Endometrial microvascular endothelial cells (primary cell): ENCODE data around the gene PGM3. TPM values are rescaled to one million over a fixed set of nuclear protein-coding genes. Genes with fewer than 3 reads are reported as not detected.

Source experiments
- in situ Hi-C: cut with HindIII; loops from 2 replicates; pipeline ENCODE4 v1.10.0; 2017; ENCODE audit warnings: low sequenced_read_pairs, low pct_unique_long_range_greater_than_20kb; ENCODE audit errors: inconsistent ontology term
- total RNA-seq: library from RNA; depleted of rRNA; stranded (reverse); fragments of >200 nt; gene quantifications from one replicate; pipeline ENCODE4 v1.2.3, GENCODE V29; 2015; ENCODE audit errors: inconsistent ontology term

Gene PGM3
- total RNA-seq, 1 donor from 2014 or later: 54.1 TPM

DNA sequence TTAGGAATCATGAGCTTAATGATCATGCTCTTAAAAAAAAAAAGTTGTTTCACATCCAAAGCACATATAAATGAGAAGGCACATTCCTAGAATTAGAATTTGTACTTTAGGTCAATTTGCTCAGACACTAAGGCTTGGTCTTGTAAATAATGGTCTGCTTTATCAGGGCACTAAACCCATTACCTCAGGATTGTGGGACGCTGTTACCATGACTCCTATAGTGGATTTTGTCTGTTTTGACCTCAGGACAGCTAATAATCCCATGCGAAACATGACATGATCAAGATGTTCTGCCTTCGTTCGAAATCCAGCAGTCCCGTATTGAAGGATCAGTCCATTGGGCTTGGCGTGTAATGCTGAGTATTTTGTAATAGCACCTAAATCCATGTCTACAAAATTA is 2.4 kb downstream of the PGM3 start:
- in situ Hi-C loops: no loop called here

- in situ Hi-C loops: no loop called here
Measured at GRCh38 chr6:83188501-83188900, 4.6 kb downstream of the PGM3 start.

DNA sequence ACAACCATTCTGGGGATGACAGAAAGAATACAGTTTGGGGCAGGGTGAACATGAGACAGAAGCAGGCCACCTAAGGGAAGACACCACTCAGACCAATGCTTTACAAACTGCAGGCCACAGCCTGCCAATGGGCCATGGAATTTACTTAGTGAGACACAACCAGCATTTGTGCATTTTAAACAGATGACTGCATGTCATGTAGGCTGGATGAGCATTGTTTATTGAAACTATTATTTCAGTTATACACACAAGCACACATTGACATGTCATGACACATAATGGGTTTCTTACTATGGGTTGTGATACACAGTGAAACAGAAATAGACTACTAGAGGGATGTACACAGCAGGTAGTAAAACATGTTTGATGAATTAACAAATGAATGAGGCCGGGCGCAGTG is 8.0 kb downstream of the PGM3 start:
- in situ Hi-C loops: no loop called here

GRCh38 chr6:83183082-83183828 is 9.8 kb downstream of the PGM3 start:
- in situ Hi-C loops: no loop called here

GRCh38 chr6:83182114-83182513 is 11.0 kb downstream of the PGM3 start:
- in situ Hi-C loops: no loop called here

- in situ Hi-C loops: no loop called here
Measured at GRCh38 chr6:83180426-83180950, 12.6 kb downstream of the PGM3 start.

GRCh38 chr6:83176246-83176645 is 16.8 kb downstream of the PGM3 start:
- in situ Hi-C loops: no loop called here

GRCh38 chr6:83169511-83169910 is 23.6 kb downstream of the PGM3 start:
- in situ Hi-C loops: no loop called here

DNA sequence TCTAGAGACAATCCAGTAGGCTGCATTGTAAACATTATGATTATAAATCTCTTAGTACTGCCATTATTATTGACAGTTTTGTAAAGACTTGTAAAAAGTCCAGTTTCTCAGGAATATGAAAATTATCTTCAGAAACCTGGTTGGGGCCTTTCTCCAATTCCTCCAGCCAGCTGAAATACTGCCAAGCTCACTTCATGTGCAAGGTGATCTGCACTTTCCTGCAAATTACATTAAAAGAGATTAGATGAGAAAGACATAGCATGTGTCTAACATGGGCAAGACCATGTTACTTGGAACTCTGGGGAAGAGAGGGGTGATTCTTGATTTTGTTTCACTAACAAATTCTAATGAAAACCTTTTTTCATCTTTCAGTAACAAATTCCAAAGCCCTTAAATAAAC is 24.0 kb downstream of the PGM3 start:
- in situ Hi-C loops: no loop called here

- in situ Hi-C loops: no loop called here
Measured at GRCh38 chr6:83168556-83168955, 24.5 kb downstream of the PGM3 start.

GRCh38 chr6:83167726-83168278 is 25.3 kb downstream of the PGM3 start:
- in situ Hi-C loops: no loop called here

GRCh38 chr6:83160167-83160566 is 32.9 kb downstream of the PGM3 start:
- in situ Hi-C loops: no loop called here

- in situ Hi-C loops: no loop called here
Measured at GRCh38 chr6:83155794-83156193, 37.3 kb downstream of the PGM3 start.

GRCh38 chr6:83153883-83154521 is 39.1 kb downstream of the PGM3 start:
- in situ Hi-C loops: no loop called here

DNA sequence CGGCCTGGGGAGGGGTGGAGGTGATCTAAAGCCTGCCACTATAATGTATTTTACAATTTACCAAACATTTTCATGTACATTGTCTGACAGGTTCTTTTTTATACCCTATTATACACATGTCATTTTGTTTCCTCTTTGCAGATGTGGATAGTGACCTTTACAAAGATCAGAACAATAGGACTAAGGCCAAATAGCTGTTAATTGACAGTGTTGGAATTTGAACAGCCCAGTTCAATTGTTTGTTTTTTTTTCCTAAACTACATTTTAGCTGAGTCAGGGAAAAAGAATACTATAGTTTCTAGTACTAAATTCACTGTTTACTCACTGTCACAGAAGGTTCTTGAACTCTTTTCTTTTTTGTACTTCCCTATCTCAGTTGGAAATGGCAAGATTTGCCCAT is 40.2 kb downstream of the PGM3 start:
- in situ Hi-C loops: no loop called here

GRCh38 chr6:83151114-83151513 is 42.0 kb downstream of the PGM3 start:
- in situ Hi-C loops: no loop called here

GRCh38 chr6:83138758-83139157 is 54.3 kb downstream of the PGM3 start:
- in situ Hi-C loops: no loop called here

DNA sequence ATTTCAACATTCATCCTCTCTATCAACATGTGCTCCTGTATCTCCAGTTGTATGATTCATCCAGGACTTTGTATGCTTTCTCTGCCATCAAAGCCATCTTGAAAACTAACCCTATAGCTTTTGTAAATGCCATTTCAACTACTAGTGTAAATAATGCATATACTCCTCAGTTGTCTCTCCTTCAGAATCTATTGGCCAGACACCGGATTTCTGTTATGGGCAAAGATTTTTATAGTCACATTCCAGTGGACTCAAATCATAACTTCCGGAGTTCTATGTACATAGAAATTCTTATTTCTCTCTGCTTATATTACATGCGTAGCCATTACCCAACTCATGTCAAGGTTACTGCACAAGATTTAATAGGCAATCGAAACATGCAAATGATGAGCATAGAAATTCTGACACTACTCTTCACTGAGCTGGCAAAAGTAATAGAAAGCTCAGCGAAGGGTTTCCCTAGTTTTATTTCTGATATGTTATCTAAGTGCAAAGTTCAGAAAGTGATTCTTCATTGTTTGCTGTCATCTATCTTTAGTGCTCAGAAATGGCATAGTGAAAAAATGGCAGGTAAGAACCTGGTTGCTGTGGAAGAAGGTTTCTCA is 54.8 kb downstream of the PGM3 start:
- in situ Hi-C loops: no loop called here

DNA sequence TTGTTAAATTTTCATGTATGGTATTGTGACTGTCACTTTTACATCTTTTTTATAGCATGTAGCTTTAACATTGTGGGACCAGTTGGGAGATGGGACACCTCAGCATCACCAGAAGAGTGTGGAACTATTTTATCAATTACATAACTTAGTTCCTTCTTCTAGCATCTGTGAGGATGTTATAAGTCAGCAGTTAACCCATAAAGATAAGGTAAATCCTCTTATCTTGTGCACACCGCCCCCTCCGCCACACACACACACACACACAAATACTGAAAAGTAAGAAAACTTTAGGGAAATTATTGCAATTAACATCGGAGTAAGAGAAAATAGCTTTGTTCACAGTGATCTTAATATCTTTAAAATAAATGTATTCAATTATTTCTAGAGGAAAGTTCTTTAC is 60.9 kb downstream of the PGM3 start:
- in situ Hi-C loops: no loop called here

GRCh38 chr6:83127976-83128375 is 65.1 kb downstream of the PGM3 start:
- in situ Hi-C loops: no loop called here
